H1 (cell line): ENCODE results near the gene BCAS3.

Source experiments
- EZH2 ChIP-seq: fragments of 200-600 bp; sonication (generic); IDR thresholded peaks from 2 replicates; pipeline ENCODE4 v1.7.1; 2012; ENCODE audit warnings: low read depth, mild to moderate bottlenecking, moderate library complexity, low read length, inconsistent platforms; ENCODE audit not compliant: severe bottlenecking
- FOSL1 ChIP-seq: IDR thresholded peaks from 2 replicates; pipeline ENCODE4 v1.6.1; 2011; ENCODE audit warnings: mild to moderate bottlenecking, low read depth, low read length, moderate library complexity; ENCODE audit not compliant: insufficient read depth
- POLR2A ChIP-seq, 2 experiments: IDR thresholded peaks; 1 replicate in 1 of 2; 2 replicates in 1 of 2; pipeline ENCODE4 v1.6.1; 2011; ENCODE audit warnings: low read depth in 2 of 2, low read length in 2 of 2, mild to moderate bottlenecking in 2 of 2; ENCODE audit errors: control extremely low read depth in 1 of 2
- YY1 ChIP-seq: IDR thresholded peaks from 2 replicates; pipeline ENCODE4 v1.6.1; 2011; ENCODE audit warnings: low read depth, mild to moderate bottlenecking, low read length
- ZNF274 ChIP-seq: IDR thresholded peaks from 2 replicates; pipeline ENCODE4 v1.7.0; 2012; ENCODE audit warnings: low read length, borderline replicate concordance; ENCODE audit errors: extremely low read depth
- TF ChIP-seq, protein P1 (sequence below), 3 experiments: IDR thresholded peaks; 1 replicate in 2 of 3; 2 replicates in 1 of 3; pipeline versions ENCODE4 v1.5.1 to v1.6.1; 2011; ENCODE audit warnings: low read length in 3 of 3, mild to moderate bottlenecking in 3 of 3, inconsistent platforms in 2 of 3, low read depth in 1 of 3, moderate library complexity in 1 of 3; ENCODE audit not compliant: insufficient read depth in 1 of 3; ENCODE audit errors: control extremely low read depth in 1 of 3
- TF ChIP-seq, protein P2 (sequence below): IDR thresholded peaks from 2 replicates; pipeline ENCODE4 v1.6.1; 2011; ENCODE audit warnings: low read length, improper control_type of control experiment

DNA sequence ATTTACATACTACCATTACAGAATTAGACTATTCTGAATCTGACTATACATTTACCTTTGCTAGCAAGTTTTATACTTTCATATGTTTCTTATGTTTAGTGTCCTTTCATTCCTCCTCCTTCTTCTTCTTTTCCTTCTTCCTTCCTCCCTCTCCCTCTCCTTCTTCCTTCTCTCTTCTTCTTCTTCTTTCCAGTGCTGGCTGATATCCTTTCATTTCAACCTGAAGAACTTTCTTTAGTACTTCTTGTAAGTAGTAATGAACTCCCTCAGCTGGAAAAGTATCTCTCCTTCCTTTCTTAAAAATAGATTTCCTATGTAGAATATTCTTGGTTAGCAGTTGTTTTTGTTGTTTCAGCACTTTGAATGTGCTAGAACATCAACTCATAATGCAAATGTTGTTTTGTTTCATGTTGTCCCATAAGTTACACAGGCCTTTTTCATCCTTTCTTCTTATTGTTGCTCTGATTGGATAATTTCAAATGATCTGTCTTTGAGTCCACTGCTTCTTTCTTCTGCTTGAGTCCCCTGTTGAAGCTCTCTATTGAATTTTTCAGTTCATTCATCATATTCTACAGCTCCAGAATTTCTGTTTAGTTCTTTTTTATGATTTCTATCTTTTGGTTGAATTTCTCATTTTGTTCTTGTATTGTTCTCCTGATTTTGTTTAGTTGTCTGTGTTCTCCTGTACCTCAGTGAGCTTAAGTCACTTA, 759.5 kb downstream of the BCAS3 start:
- TF ChIP-seq FOSL1 (no peak), POLR2A (IDR thresholded peaks at IDR 0.05; ENCODE audit: control extremely low read depth in 1 of 2, low read depth in 2 of 2, low read length in 2 of 2) (no peak), ZNF274 (no peak), YY1 (no peak), EZH2 (no peak)
- TF ChIP-seq, protein P1, sequence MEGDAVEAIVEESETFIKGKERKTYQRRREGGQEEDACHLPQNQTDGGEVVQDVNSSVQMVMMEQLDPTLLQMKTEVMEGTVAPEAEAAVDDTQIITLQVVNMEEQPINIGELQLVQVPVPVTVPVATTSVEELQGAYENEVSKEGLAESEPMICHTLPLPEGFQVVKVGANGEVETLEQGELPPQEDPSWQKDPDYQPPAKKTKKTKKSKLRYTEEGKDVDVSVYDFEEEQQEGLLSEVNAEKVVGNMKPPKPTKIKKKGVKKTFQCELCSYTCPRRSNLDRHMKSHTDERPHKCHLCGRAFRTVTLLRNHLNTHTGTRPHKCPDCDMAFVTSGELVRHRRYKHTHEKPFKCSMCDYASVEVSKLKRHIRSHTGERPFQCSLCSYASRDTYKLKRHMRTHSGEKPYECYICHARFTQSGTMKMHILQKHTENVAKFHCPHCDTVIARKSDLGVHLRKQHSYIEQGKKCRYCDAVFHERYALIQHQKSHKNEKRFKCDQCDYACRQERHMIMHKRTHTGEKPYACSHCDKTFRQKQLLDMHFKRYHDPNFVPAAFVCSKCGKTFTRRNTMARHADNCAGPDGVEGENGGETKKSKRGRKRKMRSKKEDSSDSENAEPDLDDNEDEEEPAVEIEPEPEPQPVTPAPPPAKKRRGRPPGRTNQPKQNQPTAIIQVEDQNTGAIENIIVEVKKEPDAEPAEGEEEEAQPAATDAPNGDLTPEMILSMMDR (IDR thresholded peaks at IDR 0.05; ENCODE audit: control extremely low read depth in 1 of 3, insufficient read depth in 1 of 3, low read depth in 1 of 3, low read length in 3 of 3) = no peak
- TF ChIP-seq, protein P2, sequence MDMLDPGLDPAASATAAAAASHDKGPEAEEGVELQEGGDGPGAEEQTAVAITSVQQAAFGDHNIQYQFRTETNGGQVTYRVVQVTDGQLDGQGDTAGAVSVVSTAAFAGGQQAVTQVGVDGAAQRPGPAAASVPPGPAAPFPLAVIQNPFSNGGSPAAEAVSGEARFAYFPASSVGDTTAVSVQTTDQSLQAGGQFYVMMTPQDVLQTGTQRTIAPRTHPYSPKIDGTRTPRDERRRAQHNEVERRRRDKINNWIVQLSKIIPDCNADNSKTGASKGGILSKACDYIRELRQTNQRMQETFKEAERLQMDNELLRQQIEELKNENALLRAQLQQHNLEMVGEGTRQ = no peak
